Measurements from ENCODE around the gene GPR157.
"Not testable (repeated sequence)": the region's sequence is repeated elsewhere in the genome, so short reads cannot be mapped to it uniquely, and the experiment has no call there.

GPR157 gene

DNA sequence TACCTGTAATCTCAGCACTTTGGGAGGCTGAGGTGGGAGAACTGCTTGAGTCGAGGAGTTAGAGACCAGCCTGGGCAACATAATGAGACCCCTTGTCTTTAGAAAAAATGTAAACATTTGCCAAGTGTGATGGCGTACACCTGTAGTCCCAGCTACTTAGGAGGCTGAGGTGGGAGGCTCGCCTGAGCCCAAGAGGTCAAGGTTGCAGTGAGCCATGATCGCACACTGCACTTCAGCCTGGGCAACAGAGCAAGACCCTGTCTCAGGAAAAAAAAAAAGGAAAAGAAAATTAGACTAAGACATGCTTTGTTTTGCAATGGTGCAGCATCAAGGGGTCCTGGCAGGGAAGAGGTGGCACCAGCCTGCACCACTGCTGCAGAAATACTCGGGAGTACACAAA, 16.8 kb upstream of the GPR157 start:
- no peak for DNase-seq

DNA sequence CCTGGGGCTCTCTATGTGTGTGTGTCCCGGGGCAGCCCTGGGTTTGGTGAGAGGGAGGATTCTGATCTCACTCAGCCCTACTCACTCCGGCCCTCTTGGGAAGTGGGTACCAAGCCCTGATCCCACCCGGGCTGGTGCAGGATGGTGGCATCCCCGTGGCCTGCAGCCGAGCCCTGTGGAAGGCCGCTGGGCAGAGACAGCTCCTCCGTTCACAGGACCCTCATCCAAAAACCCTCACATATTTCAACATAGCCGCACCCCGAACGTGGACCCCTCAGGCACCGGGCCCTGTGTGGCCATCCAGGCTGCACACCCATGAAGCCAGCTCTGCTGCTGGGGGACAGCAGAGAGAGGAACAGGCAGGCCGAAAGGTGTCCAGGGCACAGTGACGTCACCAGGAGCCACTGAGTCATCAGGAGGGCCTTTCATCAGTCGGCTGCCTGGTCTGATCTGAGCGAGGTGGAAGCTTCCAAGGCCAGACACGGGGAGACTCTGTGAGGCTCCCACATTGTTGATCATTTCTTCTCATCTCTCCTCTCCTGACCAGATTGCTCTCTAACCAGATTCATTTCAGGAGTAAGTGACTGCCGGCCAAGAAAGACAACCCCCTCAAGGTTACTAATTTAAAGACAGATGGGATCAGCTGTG, 16.2 kb upstream of the GPR157 start:
- DNase-seq = no peak

DNA sequence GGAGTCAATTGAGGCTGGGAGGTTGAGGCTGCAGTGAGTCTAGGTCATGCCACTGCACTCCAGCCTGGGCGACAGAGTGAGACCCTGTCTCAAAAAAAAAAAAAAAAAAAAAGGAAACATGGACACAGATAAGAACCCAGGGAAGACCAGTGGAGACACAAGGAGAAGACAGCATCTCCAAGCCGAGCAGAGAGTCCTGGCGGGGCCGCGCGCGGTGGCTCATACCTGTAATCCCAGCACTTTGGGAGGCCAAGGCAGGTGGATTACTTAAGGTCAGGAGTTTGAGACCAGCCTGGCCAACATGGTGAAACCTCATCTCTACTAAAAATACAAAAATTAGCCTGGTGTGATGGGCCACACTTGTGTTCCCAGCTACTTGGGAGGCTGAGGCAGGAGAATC, 15.6 kb upstream of the GPR157 start:
- not testable (repeated sequence) for DNase-seq

DNA sequence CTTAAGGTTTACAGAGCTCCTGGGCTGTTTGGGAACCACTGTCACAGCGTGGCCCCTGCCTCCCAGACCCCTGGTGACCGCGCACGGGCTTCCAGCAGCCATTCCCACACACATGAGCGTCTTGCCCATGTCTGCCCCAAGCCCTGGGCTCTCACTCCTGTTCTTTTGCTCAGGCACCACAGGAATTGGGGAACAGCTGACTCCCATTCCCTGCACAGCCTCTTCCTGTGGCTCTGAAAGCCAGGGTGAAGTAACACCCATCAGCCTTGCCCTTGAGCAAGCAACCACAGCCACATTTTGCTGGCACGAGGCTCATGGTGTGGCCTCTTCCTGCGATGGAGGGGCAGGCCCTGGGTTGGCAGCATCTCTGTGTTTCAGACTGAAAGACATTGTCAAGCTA, 14.3 kb upstream of the GPR157 start:
- DNase-seq = peak in 1 of 2 donors; percentile 13

DNA sequence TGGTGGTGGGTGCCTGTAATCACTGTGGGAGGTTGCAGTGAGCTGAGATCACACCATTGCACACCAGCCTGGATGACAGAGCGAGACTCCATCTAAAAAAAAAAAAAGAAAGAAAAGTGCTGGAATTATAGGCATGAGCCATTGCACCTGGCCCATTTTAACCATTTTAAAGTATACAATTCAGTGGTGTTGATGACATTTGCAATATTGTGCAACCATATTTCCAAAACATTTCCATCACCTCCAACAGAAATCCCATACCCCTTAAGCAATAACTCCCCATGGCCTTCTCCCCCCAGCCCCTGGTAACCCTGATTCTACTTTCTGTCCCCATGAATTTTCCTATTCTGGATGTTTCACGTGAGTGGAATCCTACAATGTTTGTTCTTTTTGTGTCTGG, 11.0 kb upstream of the GPR157 start:
- DNase-seq = no peak

DNA sequence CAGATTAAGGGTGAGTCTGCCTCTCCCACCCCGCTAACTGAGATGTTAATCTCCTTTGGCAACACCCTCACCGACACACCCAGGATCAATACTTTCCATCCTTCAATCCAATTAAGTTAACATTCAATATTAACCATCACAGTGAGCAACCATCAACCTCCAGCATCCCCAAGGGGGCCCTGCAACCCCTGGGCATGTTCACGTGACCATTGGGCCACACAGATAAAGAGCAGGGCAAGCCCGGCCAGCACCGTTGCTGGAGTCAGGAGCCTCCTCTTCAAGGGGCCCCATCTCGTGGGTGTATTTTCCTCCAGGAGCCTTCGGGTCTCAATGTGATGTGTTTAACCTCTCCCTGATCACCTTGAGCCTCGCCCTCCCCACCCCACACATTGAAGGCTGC, 8.0 kb upstream of the GPR157 start:
- no peak for DNase-seq

DNA sequence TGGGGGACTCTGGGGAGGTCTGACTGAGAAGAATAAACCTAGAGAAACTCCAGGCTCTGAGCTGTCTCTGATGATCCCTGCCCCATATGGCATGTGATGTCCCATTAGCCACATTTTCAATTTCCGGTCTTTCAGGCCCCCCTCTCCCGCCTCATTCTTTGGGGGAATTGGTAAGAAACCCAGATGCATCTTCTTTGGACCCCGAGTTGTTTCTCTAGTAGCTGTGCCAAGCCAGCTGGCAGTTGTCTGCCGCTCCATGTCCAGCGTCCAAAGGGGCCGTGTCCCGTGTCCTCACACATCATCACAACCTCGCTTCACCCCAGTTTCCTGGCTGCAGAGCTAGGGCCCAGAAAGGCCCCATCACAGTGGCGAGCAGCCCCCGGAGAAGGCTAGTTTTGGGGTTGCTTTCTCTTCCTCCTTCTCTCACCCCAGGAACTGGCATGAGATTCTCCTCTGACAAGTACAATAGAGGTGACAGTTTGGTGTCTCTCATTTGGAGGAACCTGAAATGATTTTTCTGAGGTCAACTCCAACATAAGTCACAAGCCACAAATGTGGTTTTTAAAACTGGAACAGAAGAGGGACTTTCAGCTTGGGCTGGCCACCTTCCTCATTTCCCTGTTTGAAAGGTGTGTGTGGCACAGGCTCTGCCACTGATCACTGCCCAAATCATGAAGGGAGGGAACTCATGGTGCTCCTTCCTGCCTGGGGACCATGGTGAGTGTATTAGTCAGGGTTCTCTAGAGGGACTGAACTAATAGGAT, 6.4 kb upstream of the GPR157 start:
- peak in 1 of 2 donors; percentile 23 for DNase-seq

DNA sequence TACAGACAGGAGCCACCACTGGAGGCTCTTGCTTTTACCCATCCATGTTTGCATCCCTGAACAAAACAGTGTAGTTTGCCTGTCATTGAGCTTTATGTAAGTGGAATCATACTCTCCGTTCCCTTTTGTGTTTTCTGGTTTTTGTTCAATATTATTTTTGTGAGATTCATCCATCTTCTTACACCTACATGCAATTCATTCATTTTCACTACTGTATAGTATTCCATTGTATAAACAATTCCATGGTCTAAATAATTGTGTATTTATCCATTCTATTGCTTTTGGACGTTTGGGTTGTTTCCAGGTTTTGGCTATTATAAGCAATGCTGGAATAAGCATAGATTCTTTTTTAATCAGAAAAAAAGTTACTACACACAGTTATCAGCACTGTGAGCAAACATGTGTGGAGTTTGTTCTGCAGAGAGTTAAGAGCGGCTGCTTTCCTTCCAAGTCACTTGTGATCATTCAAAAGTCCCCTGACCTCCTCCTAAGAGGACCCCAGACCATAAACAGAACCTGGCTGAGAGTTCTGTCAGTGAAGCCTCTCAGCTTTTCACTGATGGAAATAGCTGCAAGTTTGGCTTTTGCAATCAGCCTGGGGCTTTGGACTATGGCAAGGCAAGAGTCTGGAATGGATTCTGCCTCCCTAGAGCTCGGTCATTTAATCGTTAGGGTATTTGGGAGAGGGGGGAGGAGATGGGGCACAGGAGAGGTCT, 5.1 kb upstream of the GPR157 start:
- no peak for DNase-seq

DNA sequence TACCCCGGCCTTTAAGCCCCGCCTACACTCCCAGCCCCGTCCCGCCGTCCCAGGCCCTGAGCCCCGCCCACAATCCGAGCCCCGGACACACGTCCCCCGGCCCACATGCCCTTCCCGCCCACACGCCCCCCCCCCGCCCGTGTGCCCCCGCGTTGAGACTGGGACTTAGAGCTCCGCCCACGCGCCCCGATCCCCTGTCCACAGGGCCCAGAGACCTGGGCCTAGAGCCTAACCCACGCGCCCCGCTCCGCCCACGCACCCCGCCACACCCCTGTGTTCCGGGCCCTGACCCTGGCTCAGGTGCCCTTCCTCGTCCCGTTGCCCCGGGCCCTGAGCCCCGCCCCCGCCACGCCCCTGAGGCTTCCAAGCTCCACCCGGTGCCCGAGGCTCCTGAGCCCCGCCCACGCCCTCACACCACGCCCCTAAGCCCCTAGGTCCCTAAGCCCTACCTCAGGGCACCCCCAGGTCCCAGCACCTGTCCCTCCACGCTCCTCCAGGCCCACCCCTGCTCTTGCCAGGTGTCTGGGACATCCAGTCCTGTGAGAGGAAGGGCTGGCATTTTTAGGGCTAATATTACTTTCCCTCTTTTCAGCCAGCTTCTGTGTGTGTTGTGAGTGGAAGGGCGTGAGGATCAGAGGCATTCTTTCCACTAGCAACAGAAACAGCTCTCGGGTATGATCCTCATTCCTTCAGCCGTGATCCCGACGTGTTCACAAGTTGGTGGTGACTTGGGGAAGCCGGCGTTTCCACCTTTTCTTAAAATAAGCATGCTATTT, 552 bp upstream of the GPR157 start:
- DNase-seq = peak; percentile 89 to 91

DNA sequence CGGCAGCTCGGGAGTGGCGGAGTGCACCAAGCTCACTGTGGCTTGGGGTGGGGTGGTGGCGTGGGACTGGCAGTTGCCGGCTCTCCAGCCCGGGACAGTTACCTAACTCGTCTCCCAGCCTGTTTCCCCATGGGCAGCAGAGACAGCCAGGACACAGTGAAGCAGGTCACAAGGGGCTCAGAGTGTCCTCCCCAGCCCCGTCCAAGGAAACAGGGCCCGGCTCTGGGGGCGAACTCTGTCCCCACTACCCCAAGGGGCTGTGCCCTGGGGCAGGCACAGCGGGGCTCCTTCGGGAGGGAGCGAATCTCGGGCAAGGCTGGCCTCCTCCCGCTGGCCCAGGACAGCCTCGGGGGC, 759 bp downstream of the GPR157 start:
- no peak for DNase-seq

DNA sequence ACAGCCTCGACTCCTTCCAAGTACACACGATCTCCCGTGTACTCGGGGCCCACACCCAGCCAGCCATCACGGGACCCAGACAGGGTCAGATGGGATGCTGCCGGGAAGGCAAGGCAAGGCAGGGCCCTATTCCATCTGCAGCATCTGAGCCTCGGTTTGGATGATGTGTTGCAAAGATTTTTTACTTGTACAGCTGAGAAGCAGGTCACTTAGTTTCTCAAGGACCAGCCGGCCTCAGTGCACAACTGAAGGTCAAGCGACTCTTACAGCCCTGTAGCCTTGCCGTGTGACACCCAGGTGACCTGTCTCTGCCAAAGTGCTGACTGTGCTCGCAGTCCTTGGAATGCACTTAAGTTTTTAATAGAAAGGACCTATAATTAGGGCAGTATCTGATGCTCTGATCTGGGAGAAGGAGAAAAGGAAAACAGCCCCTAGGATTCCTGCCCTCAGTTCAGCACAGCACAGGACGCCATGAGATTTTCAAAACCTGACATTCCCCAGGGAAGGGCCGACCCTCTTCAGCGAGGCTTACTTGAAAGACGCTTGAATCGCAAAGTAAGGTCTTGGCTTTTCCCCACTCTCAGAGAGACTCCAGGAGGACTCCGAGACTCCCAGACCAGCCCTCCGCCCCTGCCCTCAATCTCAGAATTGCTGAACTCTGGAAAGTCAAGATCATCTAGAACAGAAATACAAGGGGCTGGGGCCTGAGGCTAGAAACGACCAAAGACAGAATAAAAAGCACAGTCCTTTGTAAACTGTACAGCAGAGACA, 1.3 kb downstream of the GPR157 start:
- DNase-seq = no peak

DNA sequence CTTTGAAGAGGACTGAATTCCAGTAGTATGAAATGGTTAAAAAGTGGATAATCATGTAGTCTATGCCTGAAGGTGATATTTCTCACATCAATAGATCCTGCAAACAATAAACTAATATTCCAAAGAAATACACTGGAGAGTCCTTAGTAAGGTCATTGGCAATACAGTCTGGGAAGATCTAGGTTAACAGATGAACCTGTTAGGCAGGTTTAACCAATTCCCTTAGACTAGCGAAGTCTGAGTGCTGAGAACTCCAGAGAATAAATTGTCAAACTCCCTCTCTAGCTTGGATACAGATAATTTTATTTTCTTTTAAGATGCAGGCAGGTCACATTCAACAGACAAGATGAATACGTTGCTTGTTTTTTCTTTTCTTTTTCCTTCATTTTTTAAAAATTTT, 2.4 kb downstream of the GPR157 start:
- no peak for DNase-seq

DNA sequence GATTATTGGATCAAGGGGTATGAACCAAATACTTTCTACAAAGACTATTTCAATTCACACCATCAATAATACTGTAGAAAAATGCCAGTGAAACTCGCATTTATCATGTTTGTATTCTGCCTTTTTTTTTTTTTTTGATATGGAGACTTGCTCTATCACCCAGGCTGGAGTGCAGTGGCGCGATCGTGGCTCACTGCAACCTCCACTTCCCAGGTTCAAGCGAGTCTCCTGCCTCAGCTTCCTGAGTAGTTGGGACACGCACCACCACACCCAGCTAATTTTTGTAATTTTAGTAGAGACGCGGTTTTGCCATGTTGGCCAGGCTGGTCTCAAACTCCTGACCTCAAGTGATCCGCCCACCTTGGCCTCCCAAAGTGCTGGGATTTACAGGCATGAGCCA, 3.1 kb downstream of the GPR157 start:
- DNase-seq = not testable (repeated sequence)

DNA sequence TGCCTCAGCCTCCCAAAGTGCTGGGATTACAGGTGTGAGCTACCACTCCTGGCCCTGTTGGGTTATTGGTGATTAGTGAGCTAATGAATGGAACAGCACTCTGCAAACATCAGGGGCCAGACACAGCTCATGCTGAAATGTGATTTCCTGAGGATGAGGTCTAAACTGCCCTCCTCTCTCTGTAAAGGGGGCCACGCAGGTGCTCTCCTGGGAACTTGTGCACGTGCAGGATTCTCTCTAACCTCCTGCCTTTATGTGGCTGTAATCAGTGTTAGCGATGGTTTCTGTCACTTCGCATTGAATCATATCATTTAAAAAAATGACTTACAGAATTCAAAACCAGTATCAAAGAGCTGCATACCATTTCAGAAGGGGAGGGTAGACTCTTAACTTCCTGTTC, 3.6 kb downstream of the GPR157 start:
- DNase-seq = no peak

DNA sequence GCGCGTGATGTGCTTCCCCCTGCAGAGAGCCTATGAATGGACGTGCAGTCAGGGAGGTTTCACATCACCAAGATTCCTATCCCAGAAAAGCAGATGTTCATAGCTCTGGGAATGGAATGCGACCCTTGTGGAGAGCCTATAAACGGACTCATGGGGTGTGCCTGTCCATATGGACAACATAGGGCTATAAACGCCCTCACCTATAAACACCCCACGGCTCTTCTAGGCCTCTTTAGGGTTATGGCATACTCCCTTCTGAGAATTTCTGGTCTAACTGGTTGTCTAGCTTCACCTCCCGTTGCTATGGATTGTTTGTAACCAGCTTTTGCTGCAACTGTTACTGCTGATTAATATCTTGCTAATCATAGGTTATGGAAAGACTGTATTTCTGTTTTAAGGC, 4.5 kb downstream of the GPR157 start:
- not testable (repeated sequence) for DNase-seq

DNA sequence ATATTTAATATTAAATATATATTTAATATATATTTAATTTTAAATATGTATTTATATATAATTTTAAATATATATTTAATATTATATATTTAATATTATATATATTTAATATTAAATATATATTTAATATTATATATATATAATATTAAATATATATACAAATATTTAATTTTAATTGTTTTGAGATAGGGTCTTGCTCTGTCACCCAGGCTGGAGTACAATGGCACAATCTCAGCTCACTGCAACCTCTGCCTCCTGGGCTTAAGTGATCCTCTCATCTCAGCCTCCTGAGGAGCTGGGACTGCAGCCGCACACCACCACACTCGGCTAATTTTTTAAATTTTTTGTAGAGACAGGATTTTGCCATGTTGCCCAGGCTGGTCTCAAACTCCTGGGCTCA, 5.2 kb downstream of the GPR157 start:
- not testable (repeated sequence) for DNase-seq

DNA sequence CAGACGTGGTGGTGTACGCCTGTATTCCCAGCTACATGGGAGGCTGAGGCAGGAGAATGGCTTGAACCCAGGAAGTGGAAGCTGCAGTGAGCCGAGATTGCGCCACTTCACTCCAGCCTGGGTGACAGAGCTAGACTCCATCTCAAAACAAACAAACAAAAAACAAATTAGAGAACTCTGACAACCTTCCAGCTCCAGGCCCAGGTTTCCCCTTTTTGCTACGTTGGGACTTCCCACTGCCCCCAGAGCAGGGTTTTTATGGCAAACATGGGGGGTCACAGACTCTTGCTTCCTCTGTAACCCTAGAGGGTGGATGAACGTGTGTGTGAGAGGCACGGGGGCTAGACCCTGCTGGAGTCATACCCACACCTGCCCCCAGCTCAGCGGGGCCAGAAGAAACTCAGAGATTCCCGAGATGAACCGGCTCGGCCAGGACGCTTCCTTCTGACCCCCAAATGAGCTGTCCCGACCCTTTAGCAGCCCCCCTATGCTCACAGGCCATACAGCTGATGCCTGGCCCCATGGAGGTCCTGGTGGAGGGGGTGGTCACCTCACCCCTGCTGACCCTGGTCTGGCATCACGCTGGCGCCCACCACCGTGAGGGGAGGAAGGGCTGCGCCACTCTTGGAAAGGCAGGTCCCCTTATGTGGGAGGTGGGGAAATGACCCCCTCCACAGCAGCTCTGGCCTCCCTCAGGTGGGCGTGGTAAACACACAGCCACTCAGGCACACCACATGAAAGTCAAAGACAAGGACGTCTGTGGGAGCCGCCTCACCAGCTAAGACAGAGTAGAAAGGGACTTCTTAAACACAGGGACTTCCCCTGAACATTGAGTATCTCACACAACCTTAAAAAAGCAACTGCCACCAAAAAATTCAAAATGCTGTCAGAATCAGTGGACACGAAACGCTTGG, 7.1 kb downstream of the GPR157 start:
- DNase-seq = peak; percentile 50 to 58

DNA sequence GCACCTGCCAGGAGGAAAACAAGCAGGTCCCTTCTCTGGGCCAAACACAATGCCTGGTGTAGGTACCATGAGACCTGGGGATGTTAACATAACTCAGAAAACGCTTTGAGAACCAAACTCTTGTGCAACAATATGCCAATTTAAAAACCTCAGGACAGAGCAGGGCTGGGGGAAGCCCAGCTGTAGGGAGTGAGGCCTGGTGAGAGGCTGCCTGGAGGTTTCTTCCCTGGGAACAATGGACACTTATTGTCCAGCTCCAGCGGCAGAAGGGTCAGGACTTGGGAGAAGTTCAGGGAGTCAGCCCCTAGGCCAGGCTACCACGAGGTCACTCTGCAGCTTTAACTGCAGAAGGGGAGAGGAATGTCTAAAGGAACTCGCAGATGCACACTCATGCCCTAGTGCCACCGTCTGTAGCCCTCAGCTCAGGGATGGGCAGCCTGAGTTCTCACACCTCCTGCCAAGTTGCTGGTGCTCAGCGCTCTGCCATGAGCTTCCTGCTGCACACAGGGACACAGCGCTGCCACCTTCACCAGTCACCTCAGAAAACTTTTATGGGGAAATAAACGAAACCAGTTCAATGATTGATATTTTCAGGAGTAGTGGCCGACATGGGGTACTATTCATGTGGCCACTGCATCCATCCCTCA, 8.5 kb downstream of the GPR157 start:
- DNase-seq = no peak

DNA sequence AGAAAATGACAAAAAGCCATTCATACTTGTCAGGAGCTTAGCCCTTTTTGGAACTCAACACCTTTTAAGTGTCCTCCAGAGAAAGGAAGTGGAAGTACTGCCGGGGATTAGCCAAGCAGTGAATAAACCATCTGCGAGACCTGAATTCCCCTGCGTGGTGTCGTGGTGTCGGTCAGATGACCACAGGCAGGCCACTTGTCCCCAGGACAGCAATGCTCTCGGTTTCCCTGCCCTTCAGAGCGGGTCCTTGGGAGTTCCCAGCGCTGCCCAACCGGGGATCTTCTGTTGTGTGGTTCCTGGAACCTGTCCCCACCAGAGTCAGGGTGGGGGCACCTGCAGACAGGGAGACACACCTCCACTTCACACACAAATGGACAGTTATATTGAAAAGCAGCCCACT, 9.2 kb downstream of the GPR157 start:
- DNase-seq = no peak

DNA sequence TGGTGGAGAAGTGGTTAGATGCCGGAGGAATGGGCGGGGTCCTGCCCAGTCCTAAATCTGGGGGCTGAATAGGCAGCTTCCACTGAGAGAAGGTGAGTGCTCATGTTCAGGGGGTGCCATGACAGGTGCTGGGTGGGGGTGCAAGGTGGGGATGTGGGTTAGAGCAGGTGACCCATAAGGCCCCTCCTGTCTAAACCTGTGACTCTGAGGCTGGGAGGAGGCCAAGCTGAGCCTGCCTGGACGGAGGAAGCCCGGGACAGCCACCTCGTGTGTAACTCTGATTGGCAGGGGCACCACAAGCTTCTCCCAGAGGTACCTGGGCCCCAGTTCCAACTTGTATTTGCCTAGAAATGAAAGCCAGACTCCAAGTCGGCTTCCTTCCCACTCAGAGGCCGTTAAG, 10.7 kb downstream of the GPR157 start:
- no peak for DNase-seq
